GM12878 (cell line): Measurements from ENCODE around the gene COTL1. TPM values are rescaled to one million over a fixed set of nuclear protein-coding genes. Genes with fewer than 3 reads are reported as not detected.
A peak's percentile ranks its signal among the peaks of the same experiment; 100 is the strongest.

Experiments
- ATF7 ChIP-seq: fragments of 450-650 bp; IDR thresholded peaks from 2 replicates; pipeline ENCODE4 v1.6.1; 2016; ENCODE audit warnings: low read depth, mild to moderate bottlenecking
- EED ChIP-seq: sonication (generic); IDR thresholded peaks from 2 replicates; pipeline ENCODE4 v1.6.1; 2016; ENCODE audit warnings: antibody characterized with exemption, low read depth
- JUND ChIP-seq: IDR thresholded peaks from 2 replicates; pipeline ENCODE4 v1.6.1; 2012; ENCODE audit warnings: low read depth, mild to moderate bottlenecking, low read length, improper control_type of control experiment, moderate library complexity
- RB1 ChIP-seq: fragments of 450-650 bp; formaldehyde crosslinking; IDR thresholded peaks from 2 replicates; pipeline ENCODE4 v1.6.1; 2017; ENCODE audit warnings: mild to moderate bottlenecking, borderline replicate concordance
- SMARCA5 ChIP-seq: fragments of 450-650 bp; IDR thresholded peaks from 2 replicates; pipeline ENCODE4 v1.6.1; 2017; ENCODE audit warnings: mild to moderate bottlenecking
- ZNF207 ChIP-seq: fragments of 450-650 bp; IDR thresholded peaks from 2 replicates; pipeline ENCODE4 v1.6.1; 2014; ENCODE audit warnings: antibody characterized with exemption, mild to moderate bottlenecking, borderline replicate concordance
- ZNF24 ChIP-seq: fragments of 450-650 bp; IDR thresholded peaks from 2 replicates; pipeline ENCODE4 v1.6.1; 2017; ENCODE audit warnings: antibody characterized with exemption, mild to moderate bottlenecking
- polyA plus RNA-seq, 11 experiments: library from polyadenylated mRNA; depleted of rRNA in 4 of 11; unstranded in 6 of 11; stranded (reverse) in 5 of 11; fragments of >200 nt; fragmentation: Nextera tagmentation in 4 of 11; fragmentation: Illumina TruSeq in 1 of 11; extraction: Ambion mirVana in 4 of 11; extraction: Trizol in 1 of 11; gene quantifications; 1 replicate in 1 of 11; 2 replicates in 10 of 11; pipeline versions ENCODE4 v1.2.1 to v1.2.3, GENCODE V29; 2011 to 2016; ENCODE audit warnings: inconsistent platforms in 2 of 11, missing spikeins in 2 of 11, low read depth in 1 of 11
- total RNA-seq, 4 experiments: library from RNA; depleted of rRNA in 3 of 4; stranded (reverse); fragments of >200 nt in 3 of 4; fragmentation: Illumina TruSeq in 1 of 4; extraction: Trizol in 1 of 4; gene quantifications; 2 replicates each; pipeline versions ENCODE4 v1.2.1 to v1.2.3, GENCODE V29; 2013 to 2021
- TF ChIP-seq, protein P1 (sequence below): fragments of 150-350 bp; IDR thresholded peaks from 2 replicates; pipeline ENCODE4 v1.6.1; 2016; ENCODE audit warnings: low read depth, low read length

Gene COTL1
- total and polyA plus RNA-seq, 10 of the 15 experiments (the other 5 are each of a cell fraction or from before 2014, with no cell fraction given): 140 to 894 (median 330) TPM

DNA sequence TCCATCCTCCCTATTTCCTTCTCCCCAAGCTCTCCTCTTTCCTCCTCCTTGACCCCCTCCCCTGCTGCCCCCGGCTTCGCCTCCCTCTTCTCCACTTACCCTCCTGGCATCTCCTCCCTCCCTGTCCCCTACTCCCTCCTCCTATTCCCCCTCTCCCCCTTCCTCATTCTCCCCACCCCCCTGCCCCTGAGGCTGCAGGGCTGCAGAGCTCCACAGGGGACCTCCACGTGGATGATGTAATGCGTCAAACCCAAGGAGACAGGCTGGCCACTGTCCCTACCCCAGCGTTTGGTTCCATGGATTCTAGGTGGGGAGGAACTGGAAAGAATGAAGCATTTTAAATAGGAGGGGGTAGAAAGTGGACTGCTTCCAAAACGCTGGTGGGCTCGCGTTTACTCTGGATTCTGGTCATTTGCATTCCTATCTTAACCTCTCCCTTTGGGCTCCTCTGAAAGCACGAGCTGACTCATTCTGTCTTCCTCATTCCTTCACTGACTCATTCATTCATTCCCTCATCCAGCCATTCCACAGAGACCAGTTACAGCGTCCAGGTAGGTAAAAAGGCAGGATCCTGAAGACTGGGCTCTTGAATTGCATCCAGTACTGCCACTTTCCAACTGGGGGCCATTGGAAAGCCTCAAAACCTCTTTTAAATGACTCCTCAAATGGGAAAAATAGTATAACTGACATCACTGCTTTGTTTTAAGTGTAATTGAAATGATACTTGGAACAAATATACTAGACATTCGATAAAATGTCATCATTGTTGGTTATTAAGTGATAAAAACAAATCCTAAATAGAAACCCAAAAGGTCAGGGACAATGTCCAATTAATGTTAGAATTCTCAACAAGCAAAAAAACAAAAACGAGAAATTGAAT, 943 bp upstream of the COTL1 start (continued):
- TF ChIP-seq, protein P1, sequence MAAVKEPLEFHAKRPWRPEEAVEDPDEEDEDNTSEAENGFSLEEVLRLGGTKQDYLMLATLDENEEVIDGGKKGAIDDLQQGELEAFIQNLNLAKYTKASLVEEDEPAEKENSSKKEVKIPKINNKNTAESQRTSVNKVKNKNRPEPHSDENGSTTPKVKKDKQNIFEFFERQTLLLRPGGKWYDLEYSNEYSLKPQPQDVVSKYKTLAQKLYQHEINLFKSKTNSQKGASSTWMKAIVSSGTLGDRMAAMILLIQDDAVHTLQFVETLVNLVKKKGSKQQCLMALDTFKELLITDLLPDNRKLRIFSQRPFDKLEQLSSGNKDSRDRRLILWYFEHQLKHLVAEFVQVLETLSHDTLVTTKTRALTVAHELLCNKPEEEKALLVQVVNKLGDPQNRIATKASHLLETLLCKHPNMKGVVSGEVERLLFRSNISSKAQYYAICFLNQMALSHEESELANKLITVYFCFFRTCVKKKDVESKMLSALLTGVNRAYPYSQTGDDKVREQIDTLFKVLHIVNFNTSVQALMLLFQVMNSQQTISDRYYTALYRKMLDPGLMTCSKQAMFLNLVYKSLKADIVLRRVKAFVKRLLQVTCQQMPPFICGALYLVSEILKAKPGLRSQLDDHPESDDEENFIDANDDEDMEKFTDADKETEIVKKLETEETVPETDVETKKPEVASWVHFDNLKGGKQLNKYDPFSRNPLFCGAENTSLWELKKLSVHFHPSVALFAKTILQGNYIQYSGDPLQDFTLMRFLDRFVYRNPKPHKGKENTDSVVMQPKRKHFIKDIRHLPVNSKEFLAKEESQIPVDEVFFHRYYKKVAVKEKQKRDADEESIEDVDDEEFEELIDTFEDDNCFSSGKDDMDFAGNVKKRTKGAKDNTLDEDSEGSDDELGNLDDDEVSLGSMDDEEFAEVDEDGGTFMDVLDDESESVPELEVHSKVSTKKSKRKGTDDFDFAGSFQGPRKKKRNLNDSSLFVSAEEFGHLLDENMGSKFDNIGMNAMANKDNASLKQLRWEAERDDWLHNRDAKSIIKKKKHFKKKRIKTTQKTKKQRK: no peak
- TF ChIP-seq EED (0 out of 2 replicates have a peak, but pooled peaks have one; percentile 21), RB1 (no peak), ATF7 (peak; percentile 57), ZNF207 (no peak), SMARCA5 (no peak), JUND (no peak), ZNF24 (peak; percentile 93)
- TF ChIP-seq, all 136 proteins: peak for 6
